GM18870 (cell line): ENCODE data around the gene TIAM2.
A peak's percentile ranks its signal among the peaks of the same experiment; 100 is the strongest.
"Not testable (repeated sequence)": the region's sequence is repeated elsewhere in the genome, so short reads cannot be mapped to it uniquely, and the experiment has no call there.

ENCODE experiments used
- ATAC-seq: cut with Tn5 transposase; IDR thresholded peaks from one replicate; pipeline ENCODE4 v1.9.1; 2021; ENCODE audit warnings: moderate library complexity; ENCODE audit not compliant: unreplicated experiment

The TIAM2 gene

DNA sequence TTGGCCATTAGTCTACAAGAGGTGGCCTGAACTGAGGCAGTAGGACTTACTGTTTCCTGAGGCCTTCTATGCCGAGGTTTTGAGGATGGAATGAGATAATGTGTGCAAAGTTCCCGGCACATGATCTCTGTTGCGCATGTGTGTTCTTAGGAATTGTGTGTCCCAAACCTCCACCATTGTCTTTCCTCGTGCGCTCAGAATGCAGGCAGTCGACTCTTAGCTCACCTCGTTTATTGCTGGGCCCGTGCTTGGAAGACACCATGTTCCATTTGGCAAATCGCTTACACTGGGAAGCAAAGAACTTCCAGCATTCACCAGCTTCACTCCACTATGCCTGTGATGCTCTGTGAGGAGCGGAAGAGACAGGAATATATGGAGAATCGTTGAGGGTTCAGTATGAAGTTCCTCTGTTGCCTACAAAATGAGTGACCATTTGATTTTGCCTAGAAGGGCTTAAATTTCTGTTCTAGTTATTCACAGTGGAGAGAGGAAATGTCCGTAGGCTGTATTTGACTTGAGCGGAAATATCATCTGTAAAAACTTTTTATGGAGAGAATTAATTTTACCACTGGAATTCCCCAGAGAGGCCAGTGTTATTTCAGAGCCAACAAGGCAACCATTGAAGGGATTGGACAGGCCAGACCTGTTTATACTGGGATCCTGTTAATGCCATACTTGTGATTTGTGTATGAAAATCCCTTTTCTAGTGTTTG is 193.0 kb downstream of the TIAM2 start:
- ATAC-seq, result no peak

- ATAC-seq, result no peak
Observed at GRCh38 chr6:155188707-155189496, 193.8 kb downstream of the TIAM2 start.

GRCh38 chr6:155190677-155191076 is 195.6 kb downstream of the TIAM2 start:
- no peak for ATAC-seq

GRCh38 chr6:155193526-155193925 is 198.4 kb downstream of the TIAM2 start:
- no peak for ATAC-seq

DNA sequence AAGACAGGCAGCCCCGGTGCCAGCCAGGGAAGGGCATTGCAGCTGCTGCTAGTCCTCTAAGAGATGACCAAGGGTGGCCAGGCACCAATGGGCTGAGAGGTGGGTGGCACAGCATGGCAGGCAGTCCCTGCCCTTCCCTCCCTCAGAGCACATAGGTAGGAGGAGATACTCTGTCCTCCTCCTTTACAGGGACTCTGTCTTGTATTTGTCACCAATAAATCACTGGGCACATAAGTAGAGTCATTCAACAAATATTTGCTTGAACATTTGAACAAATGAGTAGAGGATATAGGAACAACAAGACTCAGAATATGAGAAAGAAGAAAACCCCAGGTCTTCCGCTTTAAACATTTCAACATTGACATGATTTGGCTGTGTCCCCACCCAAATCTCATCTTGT is 199.3 kb downstream of the TIAM2 start:
- no peak for ATAC-seq

- ATAC-seq, result no peak
Observed at GRCh38 chr6:155195903-155196302, 200.8 kb downstream of the TIAM2 start.

DNA sequence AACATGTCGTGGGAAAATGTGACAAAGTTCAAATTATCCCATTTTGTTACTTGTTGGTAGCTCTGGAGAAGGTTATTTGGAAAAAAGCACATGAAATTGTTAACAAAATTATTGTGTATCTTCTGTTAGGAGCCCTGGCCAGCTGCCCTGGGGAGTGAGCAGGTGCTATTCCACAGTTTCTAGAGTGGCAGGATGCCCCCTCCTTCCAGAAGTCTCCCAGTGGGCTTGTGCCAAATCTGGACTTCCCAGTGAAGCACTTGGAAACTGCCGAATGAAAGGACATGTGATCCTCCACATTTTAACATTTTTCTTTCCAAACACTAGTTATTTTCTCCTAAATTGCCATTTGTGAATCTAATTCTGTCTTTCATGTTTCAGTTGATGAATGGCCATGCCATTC is 201.8 kb downstream of the TIAM2 start:
- no peak for ATAC-seq

DNA sequence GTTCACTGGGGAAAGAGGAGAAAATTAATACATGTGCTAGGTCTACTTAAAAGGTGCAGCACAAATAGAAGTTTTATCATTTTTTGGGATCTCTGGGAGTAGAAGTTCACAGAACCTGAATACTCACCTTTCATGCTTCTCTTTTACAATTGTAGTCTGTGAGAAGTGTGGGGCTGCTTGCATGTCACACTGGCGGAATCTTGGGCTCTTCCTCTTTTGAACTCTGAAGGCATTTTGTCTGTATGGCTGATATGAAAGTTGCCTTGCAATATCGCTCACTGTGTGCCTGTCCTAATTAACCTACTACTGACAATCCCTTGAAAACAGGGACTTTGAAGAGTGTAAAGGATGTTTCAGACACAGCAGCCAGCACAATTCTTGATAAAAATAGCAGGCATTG is 202.8 kb downstream of the TIAM2 start:
- ATAC-seq, result no peak

GRCh38 chr6:155200012-155200411 is 204.9 kb downstream of the TIAM2 start:
- ATAC-seq, result peak; percentile 73

- ATAC-seq, result peak; percentile 51
Observed at GRCh38 chr6:155201461-155202226, 206.5 kb downstream of the TIAM2 start.

DNA sequence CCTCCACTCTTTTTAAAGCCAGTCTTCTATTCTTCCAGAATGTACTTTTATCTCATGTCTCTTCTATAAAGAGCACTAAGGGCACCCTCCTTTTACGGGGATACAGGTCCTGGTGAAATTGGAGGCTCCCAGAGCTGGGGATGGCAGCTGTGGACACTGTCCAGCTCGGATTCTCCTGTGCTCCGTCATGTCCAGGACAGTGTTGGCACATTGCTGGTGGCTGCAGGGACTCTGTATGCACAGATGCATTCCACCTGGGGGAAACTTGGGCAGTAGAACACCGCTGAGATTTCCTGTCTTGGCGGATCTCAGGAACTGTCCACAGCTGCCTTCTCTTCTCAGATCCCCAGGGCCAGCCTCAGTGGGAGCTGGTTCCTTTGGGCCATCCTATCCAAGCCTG is 212.1 kb downstream of the TIAM2 start:
- no peak for ATAC-seq

DNA sequence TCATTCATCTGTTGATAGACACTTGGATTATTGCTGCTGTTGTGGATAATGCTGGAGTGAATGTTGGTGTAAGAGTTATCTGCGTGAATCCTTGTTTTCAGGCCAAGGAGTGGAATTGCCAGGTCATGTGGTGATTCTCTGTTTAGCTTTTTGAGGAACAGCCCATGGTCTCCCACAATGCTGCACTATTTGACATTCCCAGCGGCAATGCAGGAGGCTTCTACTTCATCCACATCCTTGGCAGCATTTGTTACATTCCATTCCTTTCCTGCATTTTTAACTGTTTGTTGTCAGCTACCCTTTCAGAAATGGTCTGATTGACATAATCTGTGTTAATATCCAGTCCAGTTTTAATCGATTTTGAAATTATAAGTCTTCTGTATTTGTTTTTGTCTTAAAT is 217.0 kb downstream of the TIAM2 start:
- ATAC-seq, result no peak

DNA sequence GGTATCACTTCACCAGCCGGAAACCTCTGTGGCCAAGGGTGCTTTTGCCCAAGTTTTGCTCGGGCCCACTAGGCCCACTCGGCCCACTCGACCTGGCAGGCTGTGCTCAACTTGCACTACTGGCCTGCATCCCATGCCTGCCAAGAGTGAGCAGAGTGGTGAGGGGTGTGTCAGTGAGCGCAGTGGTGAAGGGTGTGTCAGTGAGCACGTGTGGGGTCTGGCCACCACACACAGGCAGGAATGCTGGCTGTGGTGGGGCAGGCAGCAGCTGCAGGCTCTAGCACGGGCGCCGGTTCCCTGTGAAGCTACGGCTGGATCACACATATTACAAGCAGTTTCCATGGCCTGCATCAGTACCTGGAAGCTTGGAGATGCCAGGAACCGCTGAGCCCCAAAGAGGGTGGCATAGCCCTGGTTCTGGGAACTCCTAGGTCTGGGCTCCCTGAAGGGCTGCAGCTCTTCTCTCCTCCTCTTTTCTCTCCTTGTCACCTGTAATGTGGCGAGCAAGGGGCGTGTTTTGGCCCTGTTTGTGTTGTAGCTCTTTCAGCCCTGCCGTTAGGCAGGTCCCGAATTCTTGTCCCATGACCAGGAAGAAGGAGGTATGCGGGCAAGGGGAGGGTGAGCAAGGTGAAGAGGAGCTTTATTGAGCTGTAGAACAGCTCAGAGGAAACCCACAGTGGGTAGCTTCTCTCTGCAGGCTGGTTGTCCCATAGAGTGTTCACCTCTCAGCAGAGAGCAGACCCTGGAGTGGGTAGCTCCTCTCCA is 217.7 kb downstream of the TIAM2 start:
- no peak for ATAC-seq

DNA sequence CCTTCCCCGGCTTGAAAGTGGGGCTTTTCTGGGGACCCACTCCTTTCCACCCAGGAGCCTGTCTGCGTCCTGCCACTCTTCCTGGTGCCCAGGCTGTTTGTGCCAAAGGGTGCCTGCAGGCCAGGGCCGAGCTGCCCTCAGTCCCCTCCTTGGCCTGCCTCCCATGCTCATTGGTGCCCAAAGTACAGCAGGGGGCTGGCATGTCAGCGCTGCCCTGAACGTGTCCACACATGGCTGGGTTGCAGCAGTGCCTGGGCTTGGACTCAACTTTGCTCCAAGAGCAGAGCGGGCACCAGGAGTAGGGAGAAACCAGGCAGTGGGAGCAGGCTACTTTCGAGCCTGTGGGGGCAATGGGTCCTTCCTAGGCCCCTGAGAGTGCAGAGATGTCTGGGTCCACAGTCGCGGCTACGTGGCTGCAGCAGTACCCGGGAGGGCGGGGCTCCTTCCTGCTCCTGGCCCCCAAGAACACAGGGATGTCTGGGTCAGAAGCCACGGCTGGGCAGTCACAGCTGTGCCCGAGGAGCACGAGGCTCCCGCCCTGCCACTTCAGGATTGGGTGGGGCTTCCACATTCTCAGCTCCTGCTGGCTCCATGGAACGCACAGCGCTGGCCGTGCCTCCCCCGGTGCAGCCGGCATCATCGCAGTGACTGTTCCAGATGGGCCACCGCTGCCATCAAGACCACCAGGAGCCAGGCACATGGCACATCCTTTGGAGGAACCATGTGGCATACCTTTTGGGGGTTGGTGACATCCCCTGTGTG is 218.7 kb downstream of the TIAM2 start:
- no peak for ATAC-seq

GRCh38 chr6:155215906-155216305 is 220.8 kb downstream of the TIAM2 start:
- ATAC-seq, result no peak

- no peak for ATAC-seq
Observed at GRCh38 chr6:155216312-155217046, 221.4 kb downstream of the TIAM2 start.

- not testable (repeated sequence) for ATAC-seq
Observed at GRCh38 chr6:155218711-155219110, 223.6 kb downstream of the TIAM2 start.

DNA sequence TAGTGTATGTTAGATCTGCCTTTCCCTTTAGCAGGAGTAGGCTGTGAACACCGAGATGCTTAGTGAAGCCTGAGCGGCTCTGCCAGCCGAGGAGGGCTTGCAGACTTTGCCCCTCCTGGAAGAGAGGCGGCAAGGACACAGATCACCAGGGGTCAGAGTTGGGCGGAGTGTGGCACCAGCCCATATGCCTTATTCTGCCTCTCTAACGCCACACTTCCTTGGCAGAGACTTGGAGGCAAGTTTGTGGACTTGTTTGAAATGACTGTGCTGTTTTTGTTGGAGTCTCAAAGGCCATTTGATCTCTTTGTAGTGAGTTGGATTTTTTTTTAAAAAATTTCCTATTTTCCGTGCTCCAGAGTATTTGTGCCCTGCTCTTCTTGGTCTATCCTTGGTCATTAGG is 224.2 kb downstream of the TIAM2 start:
- no peak for ATAC-seq

- no peak for ATAC-seq
Observed at GRCh38 chr6:155219858-155220301, 224.8 kb downstream of the TIAM2 start.
